Gastroesophageal sphincter (tissue), 3 donors: ENCODE measurements around the gene GOLGA6B.

Source experiments
- CTCF ChIP-seq, 4 experiments: fragments of 200-600 bp in 2 of 4; fragments of 450-650 bp in 2 of 4; sonication (generic) in 1 of 4; IDR thresholded peaks; one replicate each; pipeline ENCODE4 v1.5.1; 2017 to 2019; ENCODE audit warnings: antibody characterized with exemption in 4 of 4, mild to moderate bottlenecking in 2 of 4, moderate library complexity in 2 of 4
- POLR2A ChIP-seq, 2 donors: fragments of 450-650 bp; IDR thresholded peaks; one replicate each; pipeline ENCODE4 v1.6.1; 2017; ENCODE audit warnings: antibody characterized with exemption in 2 of 2, mild to moderate bottlenecking in 2 of 2, moderate library complexity in 1 of 2
- POLR2AphosphoS5 ChIP-seq: sonication (generic); formaldehyde crosslinking; IDR thresholded peaks from one replicate; pipeline ENCODE4 v1.6.1; 2017; ENCODE audit warnings: antibody characterized with exemption

DNA sequence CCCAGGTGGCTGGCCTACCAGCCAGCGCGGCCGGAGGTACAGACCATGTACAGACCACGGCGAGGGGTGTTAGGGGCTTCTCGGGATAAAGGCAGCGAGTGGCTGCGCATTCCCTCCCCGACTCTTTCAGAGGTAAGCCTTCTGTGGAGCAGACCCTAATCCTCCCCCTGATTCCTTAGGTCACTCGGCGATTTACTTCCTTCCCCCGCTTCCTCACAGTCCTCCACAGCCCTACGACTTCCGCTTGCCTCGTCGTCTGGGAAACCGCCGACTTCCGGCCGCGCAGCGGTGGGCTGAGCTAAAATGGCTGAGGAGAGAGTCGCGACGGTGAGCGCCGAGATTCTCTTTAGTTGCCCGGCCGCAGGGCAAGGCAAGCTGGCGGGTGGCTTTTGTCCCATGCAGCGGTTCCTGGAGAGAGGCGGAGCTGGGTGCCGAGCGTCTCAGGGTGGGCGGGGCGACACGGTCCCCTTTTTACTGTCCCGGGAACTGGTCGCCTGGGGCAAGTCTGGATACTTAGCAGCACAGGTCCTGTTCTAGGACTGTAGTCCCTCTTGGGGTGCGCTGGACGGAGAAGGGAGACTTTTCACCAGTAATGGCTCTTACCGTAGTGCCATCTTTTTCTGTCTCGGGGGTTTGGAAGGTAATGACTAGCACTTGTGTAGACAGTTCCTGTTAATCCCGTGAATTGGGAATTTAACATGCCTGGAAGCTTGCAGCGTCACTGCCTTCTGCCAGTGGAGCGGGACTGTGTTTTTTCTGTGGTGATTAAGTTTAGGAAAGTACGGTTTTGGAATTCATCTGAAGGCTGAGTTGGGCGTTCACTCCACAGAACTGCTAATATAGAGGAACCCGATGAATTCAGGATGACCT lies 31.7 kb downstream of the GOLGA6B start, which contains the start of the genes BBS4 and HIGD2B:
- peak in 1 of 4 experiments; percentile 8 for TF ChIP-seq CTCF (IDR thresholded peaks at IDR 0.05)
- peak; percentile 66 for TF ChIP-seq POLR2AphosphoS5
- peak; percentile 37 to 51 for TF ChIP-seq POLR2A (IDR thresholded peaks at IDR 0.05)
